SW 1271 (cell line): ENCODE data around the gene NTN1.
"Not testable (repeated sequence)": the region's sequence is repeated elsewhere in the genome, so short reads cannot be mapped to it uniquely, and the experiment has no call there.

ENCODE experiments used
- DNase-seq, 2 experiments: peaks; one replicate each; lab custom pipeline; 2025; lab: John Stamatoyannopoulos, UW

The NTN1 gene

GRCh38 chr17:9249245-9249953 is 228.1 kb downstream of the NTN1 start:
- DNase-seq, result no peak

- no peak for DNase-seq
Measured at GRCh38 chr17:9251273-9251672, 230.0 kb downstream of the NTN1 start.

DNA sequence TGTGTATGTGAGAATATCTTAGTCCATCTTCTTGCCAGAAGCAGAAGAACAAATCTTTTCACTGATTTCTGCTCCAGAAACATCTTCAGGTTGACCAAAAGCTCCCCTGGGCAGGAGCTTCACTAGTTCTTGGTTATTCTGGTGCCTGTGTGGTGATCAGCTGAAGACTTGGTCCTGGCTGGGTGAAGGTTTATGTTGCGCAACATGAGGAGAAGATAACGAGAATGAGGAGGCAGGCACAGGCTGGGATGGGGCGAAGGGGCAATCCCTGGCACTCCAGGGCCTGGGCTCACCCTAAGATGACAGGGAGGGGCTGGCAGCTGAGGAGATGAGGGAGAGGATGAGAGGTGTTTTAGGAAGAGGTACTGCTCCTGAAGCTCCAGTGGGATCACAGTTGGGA is 232.0 kb downstream of the NTN1 start:
- DNase-seq, result no peak

GRCh38 chr17:9254841-9255240 is 233.5 kb downstream of the NTN1 start:
- DNase-seq, result no peak

GRCh38 chr17:9255833-9256232 is 234.5 kb downstream of the NTN1 start:
- DNase-seq, result no peak

- no peak for DNase-seq
Measured at GRCh38 chr17:9256361-9256750, 235.0 kb downstream of the NTN1 start.

DNA sequence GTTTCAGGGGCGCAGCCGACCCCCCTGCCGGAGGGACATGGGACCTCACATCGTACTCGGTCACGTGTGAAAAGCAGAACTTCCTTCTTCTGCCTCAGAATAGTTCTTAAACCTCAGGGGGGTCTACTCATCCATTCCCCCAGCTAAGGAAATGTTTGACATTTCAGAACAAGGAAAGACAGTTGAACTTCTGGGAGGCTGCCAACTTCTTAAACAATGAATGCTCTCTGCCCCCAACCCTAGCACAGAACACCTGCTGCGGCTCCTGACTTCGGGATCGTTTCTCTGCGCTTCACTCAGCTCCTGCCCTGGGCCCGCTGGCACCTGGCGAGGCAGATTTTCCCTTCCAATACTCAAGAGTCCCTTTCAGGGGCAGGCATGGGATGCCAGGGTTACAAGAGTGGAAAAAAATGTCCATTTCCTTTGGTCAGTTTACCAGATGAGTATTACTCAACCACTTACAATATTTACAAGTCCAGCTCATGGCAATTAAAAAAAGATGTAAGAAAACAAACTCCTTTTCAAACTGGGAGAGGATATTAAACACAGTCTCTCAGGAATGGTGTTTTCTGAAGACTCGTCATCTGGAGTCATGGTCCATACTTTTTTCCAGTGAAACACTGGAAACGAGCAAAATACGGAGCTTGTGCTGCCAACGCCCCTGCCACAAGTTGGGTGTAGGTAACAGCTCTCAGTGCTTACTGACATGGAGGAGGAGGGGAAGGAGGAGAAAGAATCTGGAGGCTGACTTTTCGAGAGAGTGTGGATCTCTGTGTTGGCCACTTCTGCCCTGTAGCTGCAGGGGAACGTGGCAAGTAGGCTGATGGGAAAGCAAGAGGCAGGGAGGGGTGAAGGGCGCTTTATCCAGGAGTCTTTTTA is 235.7 kb downstream of the NTN1 start:
- no peak for DNase-seq

DNA sequence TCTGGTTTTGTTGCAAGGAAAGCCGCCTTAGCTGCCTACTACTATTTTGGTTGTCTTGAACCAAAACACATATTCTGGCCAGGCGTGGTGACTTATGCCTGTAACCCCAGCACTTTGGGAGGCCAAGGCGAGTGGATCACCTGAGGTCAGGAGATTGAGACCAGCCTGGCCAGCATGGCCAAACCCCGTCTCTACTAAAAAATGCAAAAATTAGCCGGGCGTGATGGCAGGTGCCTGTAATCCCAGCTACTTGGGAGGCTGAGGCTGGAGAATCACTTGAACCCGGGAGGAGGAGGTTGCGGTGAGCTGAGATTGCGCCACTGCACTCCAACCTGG is 236.3 kb downstream of the NTN1 start:
- DNase-seq, result not testable (repeated sequence)

DNA sequence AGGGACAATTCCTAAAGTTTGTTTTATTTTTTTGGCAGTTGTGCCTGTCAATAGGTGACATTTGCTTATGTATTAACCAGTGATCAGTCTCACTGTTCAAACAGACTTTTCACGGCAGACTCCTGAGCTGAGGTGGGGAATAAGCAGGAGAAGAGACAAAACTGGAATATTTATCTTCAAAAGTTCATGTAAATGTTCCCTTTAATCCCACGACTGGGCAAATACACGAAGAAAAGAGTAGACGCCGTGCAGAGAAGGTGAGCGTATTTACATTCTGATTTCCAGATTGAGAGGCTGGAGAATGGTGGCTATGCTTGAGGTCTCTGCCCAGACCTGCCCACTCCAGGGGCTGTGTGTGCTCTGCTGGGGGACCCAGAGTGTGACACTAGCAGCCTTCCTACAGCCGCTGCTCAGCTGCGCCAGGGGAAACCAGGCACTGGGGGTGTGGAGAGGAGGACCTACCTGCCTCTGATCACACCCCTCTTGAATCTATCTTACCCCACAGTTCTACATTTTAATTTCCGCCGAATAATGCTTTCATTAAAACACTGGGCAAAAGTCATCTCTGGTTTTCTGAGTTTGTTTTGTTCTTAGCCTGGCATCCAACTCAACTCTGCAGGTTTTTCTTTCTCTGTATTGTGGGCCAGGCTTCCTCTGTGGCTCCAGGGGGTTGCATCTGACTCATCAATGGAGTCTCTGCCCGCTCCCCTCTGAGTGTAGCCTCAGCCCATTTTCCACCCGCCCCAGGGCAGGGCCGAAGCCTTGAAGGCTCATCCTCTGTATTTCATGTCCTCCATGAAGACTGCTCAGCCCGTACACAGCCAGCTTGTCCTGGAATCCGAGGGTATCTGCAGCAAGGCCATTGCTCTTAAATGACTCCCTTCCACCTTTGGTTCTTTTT is 237.1 kb downstream of the NTN1 start:
- DNase-seq, result no peak

- no peak for DNase-seq
Measured at GRCh38 chr17:9259419-9259818, 238.1 kb downstream of the NTN1 start.

DNA sequence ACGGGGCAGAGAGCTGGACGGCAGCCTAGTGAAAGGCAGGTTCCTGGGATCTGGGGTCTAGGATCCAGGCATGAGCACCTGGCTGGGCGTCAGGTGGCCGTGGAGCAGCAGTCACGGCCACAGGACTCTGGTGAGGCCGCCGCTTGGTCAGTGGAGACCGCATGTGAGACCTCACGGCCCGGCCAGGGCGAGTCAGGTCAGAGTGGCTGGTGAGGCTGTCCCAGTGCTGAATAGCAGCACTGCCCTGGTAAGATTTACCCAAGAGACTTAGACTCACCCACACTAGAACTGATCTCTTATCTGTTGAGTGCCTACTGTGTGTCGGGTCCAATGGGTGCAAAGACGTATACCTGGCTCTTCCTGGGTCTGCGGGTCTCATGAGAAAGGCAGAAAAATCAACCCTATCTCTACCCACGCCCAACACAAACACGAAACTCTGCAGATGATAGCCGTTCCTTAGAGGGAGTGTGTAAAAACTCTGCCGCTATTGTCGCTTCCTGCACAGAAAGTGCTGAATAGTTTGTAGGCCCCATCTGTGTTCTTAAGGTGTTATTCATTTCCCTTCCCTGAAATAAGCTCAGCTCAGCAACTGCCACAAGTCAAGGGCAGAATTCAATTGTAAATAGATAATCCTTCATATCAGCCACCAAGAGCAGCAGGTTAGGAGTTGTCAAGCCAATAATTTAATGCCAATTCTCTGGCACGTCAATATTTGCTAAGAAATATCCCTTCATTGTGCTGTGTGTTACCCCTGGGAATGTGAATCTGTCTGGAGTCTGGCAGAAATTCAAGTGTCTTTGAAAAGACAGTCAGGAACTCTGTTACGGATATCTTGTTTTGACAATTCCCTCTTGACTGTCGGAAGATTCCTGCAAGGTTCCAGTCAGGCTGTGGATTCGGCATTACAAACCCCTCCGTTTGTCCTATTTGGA is 240.0 kb downstream of the NTN1 start:
- DNase-seq, result no peak

DNA sequence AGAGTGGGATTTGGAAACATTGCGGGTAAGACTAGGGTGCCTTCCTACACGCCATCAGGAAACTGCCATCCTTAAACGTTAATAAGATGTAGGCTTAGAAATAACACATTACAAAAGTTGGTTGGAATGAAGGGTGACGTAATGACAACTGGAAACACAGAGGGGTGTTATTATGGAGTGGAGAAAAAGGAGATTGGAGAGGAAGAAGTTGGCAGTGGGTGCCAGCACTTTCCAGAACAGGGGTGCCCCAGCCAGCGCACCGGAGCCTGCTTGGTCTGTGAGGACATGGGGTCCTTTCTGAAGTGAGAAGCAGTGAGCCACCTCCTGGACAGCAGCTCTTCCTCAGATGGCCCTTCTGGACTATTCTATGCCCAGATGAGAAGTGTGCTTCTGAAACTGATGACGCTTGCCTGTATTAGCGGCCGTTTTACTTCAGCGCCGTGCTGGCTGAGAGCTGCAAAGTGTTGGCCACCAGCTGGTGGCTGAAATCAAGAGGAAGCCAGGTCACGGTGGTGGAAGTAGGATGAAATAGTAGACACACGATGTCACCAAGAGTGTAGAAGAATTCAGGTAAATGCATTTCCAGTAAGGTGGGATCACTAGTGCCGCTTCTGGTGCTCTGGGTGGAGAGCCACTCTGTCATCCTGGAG is 244.8 kb downstream of the NTN1 start:
- no peak for DNase-seq

DNA sequence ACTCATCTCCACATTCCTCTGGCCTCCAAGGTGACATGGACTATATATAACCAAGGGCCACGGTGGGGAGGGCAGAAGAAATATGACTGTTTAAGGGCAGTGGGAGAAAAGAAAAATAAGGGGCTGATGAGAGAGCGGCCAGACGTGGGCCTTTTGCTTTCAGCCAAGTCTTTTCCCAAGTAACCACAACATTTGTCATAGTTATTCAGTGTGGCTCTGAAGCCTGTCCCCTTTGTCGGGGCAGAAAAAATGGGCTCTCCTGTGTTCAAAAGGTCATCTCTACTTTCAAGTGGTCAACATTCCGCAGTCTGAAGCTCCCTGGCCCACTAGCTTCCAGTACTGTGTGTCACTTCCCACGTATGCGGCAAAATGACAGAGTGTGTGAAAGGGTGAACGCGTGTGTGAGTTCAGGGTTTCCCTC is 245.4 kb downstream of the NTN1 start:
- no peak for DNase-seq

DNA sequence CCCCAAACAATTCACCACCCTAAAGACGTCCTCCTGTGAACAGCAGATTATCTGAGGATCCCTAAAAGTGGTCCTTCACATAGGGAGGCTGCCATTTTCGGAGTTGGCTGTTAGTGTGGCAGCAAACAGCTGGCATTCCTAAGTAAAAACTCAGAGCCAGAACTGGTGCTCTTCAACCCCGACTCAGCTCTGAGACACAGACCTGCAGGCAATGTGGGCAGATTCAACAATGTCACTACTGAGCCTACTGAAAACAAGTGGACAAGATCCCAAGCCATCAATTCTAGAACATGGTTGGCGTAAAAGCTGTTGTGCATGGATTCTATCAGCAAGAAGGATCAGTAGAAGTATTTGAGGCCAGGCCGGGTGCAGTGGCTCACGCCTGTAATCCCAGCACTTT is 247.2 kb downstream of the NTN1 start:
- DNase-seq, result no peak

DNA sequence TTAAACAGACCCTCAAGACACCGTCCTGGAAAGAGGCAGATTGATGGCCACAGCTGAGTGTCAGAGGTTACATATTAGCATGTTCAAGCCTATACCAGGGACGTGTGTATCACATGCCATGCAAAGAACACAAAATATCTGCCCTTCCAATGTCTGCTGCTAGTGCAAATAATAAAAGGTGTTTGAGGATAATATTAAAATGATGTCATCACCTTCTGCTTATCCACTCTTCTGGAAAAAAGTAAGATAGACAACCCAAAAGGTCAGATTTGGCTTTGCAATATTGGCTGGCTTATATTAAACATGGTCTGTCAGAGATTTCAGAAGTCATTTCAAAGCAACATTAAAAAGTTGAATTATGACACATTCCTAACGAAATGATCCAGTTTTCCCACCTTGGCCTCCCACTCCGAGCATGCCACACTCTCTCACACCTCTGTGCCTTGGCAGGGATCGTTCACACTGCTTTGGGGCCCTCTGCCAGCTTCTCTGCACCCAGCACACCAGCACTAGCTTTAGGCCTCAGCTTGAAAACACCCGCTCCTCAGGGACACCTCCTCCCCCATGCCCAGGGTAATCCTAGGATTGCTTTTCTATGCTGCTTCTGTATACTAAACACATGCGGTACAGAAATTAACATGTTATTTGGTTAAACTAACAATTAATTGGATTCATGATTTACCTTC is 248.2 kb downstream of the NTN1 start:
- DNase-seq, result no peak

- DNase-seq, result no peak
Measured at GRCh38 chr17:9270921-9271320, 249.6 kb downstream of the NTN1 start.

- no peak for DNase-seq
Measured at GRCh38 chr17:9271989-9272388, 250.7 kb downstream of the NTN1 start.

- no peak for DNase-seq
Measured at GRCh38 chr17:9272501-9273200, 251.3 kb downstream of the NTN1 start.
